Ascending aorta (tissue), 2 donors: Measurements from ENCODE around the gene XXYLT1. TPM values are rescaled to one million over a fixed set of nuclear protein-coding genes. Genes with fewer than 3 reads are reported as not detected.
"Not testable (repeated sequence)": the region's sequence is repeated elsewhere in the genome, so short reads cannot be mapped to it uniquely, and the experiment has no call there.

Experiments used
- DNase-seq, 2 donors: peaks; one replicate each; pipeline ENCODE4 v3.0.0-alpha.2; 2019; ENCODE audit warnings: low spot score in 2 of 2
- H3K27ac ChIP-seq, 2 donors: fragments of 200-600 bp; sonication (generic); one replicate each; pipeline ENCODE4 v1.5.1; 2016 to 2017; ENCODE audit warnings: mild to moderate bottlenecking in 1 of 2
- H3K27me3 ChIP-seq: fragments of 200-600 bp; sonication (generic); one replicate; pipeline ENCODE4 v1.5.1; 2017
- H3K36me3 ChIP-seq, 2 donors: fragments of 200-600 bp; sonication (generic); one replicate each; pipeline ENCODE4 v1.5.1; 2016
- H3K4me1 ChIP-seq, 2 donors: fragments of 200-600 bp; sonication (generic); one replicate each; pipeline ENCODE4 v1.5.1; 2016 to 2017; ENCODE audit warnings: mild to moderate bottlenecking in 1 of 2
- H3K4me3 ChIP-seq, 2 donors: fragments of 200-600 bp; sonication (generic); one replicate each; pipeline ENCODE4 v1.5.1; 2016 to 2017; ENCODE audit warnings: mild to moderate bottlenecking in 1 of 2
- H3K9me3 ChIP-seq, 2 donors: fragments of 200-600 bp; sonication (generic); one replicate each; pipeline ENCODE4 v1.5.1; 2016
- CTCF ChIP-seq, 3 experiments: fragments of 200-600 bp in 2 of 3; fragments of 450-650 bp in 1 of 3; sonication (generic) in 2 of 3; IDR thresholded peaks; one replicate each; pipeline ENCODE4 v1.5.1; 2016 to 2019; ENCODE audit warnings: antibody characterized with exemption in 3 of 3, mild to moderate bottlenecking in 1 of 3, moderate library complexity in 1 of 3
- intact Hi-C: fragments of 100-400 bp; cut with DNase I; formaldehyde crosslinking; loops from one replicate; pipeline ENCODE4 v1.15.1; 2023
- total RNA-seq: library from RNA; depleted of rRNA; stranded (reverse); fragments of >200 nt; gene quantifications from one replicate; pipeline ENCODE4 v1.1.0, GENCODE V29; 2016

The XXYLT1 gene
- total RNA-seq, 1 donor from 2014 or later: 41.0 TPM

DNA sequence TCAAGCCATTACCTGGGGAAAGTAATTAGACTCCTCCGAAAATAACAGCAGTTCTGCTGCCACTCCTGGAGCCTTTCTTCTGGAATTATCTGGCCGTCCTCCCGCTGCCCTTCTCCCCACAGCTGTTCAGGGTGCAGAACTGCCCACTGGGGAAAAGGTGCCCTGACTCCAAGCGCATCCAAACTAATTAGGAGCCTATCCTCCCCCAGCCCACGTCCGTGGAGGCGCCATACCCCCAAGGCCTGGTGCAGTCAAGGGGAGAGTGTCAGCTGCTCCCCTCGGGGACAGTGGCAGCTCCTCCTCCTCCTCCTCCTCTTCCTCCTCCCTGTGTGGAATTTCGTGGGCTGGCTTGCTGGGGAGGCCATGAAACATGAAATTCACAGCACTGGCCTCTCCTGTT, 177.2 kb downstream of the XXYLT1 start:
- intact Hi-C loops: no loop called here
- Histone ChIP-seq H3K4me3 (no peak overlapping the region), H3K27ac (no peak overlapping the region), H3K36me3 (no peaks in the 10 kb centered on the region), H3K27me3 (no peaks in the 10 kb centered on the region), H3K4me1 (no peaks in the 10 kb centered on the region), H3K9me3 (no peaks in the 10 kb centered on the region)
- DNase-seq: no peak
- no peak for TF ChIP-seq CTCF (IDR thresholded peaks at IDR 0.05)

DNA sequence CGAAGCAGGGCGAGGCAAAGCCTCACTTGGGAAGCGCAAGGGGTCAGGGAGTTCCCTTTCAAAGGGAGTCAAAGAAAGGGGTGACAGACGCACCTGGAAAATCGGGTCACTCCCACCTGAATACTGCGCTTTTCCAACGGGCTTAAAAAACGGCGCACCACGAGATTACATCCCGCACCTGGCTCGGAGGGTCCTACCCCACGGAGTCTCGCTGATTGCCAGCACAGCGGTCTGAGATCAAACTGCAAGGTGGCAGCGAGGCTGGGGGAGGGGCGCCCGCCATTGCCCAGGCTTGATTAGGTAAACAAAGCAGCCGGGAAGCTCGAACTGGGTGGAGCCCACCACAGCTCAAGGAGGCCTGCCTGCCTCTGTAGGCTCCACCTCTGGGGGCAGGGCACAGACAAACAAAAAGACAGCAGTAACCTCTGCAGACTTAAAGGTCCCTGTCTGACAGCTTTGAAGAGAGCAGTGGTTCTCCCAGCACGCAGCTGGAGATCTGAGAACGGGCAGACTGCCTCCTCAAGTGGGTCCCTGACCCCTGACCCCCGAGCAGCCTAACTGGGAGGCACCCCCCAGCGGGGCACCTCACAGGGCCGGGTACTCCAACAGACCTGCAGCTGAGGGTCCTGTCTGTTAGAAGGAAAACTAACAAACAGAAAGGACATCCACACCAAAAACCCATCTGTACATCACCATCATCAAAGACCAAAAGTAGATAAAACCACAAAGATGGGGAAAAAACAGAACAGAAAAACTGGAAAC, 182.9 kb downstream of the XXYLT1 start:
- H3K36me3 ChIP-seq, H3K4me1 ChIP-seq, H3K27ac ChIP-seq, H3K4me3 ChIP-seq, H3K9me3 ChIP-seq, DNase-seq, H3K27me3 ChIP-seq, intact Hi-C loops: not testable (repeated sequence)

DNA sequence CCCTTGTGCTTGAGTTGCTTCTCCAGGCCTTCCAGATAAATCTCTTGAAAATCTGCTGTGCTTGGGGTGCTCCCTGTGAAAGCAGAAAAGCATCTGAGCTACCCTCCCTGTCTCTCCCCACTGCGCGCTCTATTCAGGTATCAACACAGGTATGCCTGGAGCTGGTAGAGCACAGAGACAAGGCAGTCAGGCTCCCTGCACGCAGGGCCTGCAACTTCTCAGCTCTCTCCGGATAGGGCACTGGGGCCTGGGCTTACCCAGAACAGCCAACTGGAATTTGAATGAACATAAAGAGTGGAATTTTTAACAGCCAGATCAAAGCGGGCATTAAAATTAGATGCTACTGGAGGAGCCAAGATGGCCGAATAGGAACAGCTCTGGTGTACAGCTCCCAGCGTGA, 183.6 kb downstream of the XXYLT1 start:
- DNase-seq: no peak

GRCh38 chr3:195086885-195087284, 184.1 kb downstream of the XXYLT1 start:
- no peaks in the 10 kb centered on the region for H3K4me1 ChIP-seq
- H3K36me3 ChIP-seq: no peaks in the 10 kb centered on the region
- no peak overlapping the region for H3K4me3 ChIP-seq
- intact Hi-C loops: no loop called here
- no peaks in the 10 kb centered on the region for H3K9me3 ChIP-seq
- no peak overlapping the region for H3K27ac ChIP-seq
- H3K27me3 ChIP-seq: no peaks in the 10 kb centered on the region
- TF ChIP-seq CTCF (IDR thresholded peaks at IDR 0.05): no peak
- DNase-seq: no peak

More for the DNA sequence above, 183.6 kb downstream of the XXYLT1 start:
- Histone ChIP-seq H3K27ac (no peak overlapping the region), H3K27me3 (no peaks in the 10 kb centered on the region), H3K4me1 (no peaks in the 10 kb centered on the region), H3K36me3 (no peaks in the 10 kb centered on the region), H3K9me3 (no peaks in the 10 kb centered on the region), H3K4me3 (no peak overlapping the region)
- intact Hi-C loops: no loop called here
- no peak for TF ChIP-seq CTCF (IDR thresholded peaks at IDR 0.05)

- Histone ChIP-seq H3K36me3 (no peaks in the 10 kb centered on the region), H3K9me3 (no peaks in the 10 kb centered on the region), H3K27me3 (no peaks in the 10 kb centered on the region), H3K4me1 (no peaks in the 10 kb centered on the region), H3K27ac (no peak overlapping the region), H3K4me3 (no peak overlapping the region)
- no peak for TF ChIP-seq CTCF (IDR thresholded peaks at IDR 0.05)
- intact Hi-C loops: no loop called here
- no peak for DNase-seq
These were observed 184.6 kb downstream of the XXYLT1 start for GRCh38 chr3:195086341-195086740.

GRCh38 chr3:195085356-195086130, 185.4 kb downstream of the XXYLT1 start:
- no peak for DNase-seq
- no peak for TF ChIP-seq CTCF (IDR thresholded peaks at IDR 0.05)

More at GRCh38 chr3:195085356-195086130, 185.4 kb downstream of the XXYLT1 start:
- Histone ChIP-seq H3K9me3 (no peaks in the 10 kb centered on the region), H3K4me3 (no peak overlapping the region), H3K4me1 (no peaks in the 10 kb centered on the region), H3K27ac (no peak overlapping the region), H3K27me3 (no peaks in the 10 kb centered on the region), H3K36me3 (no peaks in the 10 kb centered on the region)
- intact Hi-C loops: no loop called here
